Measurements from ENCODE around the gene CROCC2. TPM values are rescaled to one million over a fixed set of nuclear protein-coding genes. Genes with fewer than 3 reads are reported as not detected.

Gene CROCC2
- total RNA-seq, 1 donor from 2014 or later: 3.4 TPM

DNA sequence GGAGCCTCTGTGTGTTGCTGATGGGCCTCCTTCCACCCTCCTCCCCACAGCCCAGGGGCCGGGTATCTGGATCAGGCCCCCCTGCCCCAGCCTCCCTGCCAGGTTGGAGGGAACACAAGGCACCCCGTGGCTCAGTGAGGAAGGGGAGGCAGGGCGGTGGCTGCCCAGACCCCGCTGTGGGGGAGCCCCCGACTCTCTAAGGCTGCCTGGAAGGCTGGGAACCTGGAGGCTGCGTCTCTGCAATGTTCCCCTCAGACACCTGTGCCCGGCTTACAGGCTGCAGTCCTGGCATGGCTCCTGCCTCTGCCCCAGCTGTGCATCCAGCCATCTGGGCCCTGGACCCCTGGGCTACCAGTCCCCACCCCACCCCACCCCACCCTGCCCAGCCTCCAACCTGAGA lies 9.7 kb upstream of the CROCC2 start:
- Histone ChIP-seq H3K27ac (peak overlapping the region; percentile 58), H3K4me1 (peaks cover 24% of the 10 kb centered on the region), H3K36me3 (no peaks in the 10 kb centered on the region), H3K27me3 (ENCODE audit: low read depth) (no peaks in the 10 kb centered on the region), H3K4me3 (peak overlapping the region; percentile 21), H3K9me3 (no peaks in the 10 kb centered on the region)
- intact Hi-C loops (cut with DNase I): no loop called here
- ATAC-seq (peak in 1 of 2 donors; percentile 4), DNase-seq (no peak)
- TF ChIP-seq, protein P1, sequence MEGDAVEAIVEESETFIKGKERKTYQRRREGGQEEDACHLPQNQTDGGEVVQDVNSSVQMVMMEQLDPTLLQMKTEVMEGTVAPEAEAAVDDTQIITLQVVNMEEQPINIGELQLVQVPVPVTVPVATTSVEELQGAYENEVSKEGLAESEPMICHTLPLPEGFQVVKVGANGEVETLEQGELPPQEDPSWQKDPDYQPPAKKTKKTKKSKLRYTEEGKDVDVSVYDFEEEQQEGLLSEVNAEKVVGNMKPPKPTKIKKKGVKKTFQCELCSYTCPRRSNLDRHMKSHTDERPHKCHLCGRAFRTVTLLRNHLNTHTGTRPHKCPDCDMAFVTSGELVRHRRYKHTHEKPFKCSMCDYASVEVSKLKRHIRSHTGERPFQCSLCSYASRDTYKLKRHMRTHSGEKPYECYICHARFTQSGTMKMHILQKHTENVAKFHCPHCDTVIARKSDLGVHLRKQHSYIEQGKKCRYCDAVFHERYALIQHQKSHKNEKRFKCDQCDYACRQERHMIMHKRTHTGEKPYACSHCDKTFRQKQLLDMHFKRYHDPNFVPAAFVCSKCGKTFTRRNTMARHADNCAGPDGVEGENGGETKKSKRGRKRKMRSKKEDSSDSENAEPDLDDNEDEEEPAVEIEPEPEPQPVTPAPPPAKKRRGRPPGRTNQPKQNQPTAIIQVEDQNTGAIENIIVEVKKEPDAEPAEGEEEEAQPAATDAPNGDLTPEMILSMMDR (IDR thresholded peaks at IDR 0.05): no peak

DNA sequence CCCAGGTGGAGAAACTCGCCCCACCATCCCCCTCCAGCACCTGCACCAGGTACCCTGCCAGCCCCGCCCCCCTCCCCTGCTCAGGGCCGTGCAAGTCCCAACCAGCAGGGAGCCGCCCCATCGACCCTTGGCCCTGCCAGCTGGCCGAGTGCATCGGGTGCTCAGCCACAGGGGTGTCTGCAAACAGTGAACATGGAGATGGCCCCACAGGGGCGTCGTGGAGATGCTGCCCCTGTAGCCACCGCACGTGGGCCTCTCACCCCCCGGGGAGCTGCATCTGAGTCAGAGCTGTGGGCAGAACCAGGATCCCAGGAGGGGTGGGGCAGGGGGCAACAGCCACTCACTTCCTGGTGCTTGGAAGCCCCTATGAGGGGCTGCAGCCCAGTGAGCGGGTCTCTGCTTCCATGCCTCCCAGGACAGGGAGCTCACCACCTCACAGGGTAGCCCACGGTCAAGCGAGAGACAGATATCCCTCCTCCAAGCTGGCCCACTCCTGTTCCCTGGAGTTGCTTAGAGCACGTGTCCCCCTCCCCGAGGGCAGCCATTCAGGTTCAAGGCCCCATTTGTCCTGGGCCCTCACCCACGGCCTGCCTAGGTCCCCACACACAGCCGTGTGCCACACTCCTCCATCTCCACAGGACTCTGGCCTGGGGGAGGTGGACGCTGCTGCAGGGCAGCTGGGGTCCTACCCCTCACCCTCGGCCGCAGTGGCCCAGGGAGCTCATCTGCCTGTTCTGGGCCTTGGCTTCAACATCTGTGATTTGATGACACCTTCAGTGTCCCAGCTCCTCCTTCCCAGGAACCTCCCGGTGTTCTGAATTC lies 9.1 kb upstream of the CROCC2 start:
- Histone ChIP-seq H3K9me3 (no peaks in the 10 kb centered on the region), H3K36me3 (no peaks in the 10 kb centered on the region), H3K4me3 (no peak overlapping the region), H3K27ac (peak overlapping the region; percentile 58), H3K27me3 (ENCODE audit: low read depth) (no peaks in the 10 kb centered on the region), H3K4me1 (peaks cover 24% of the 10 kb centered on the region)
- DNase-seq: no peak
- ATAC-seq: peak; percentile 35 to 36
- intact Hi-C loops (cut with DNase I): no loop called here
- TF ChIP-seq, protein P1 (IDR thresholded peaks at IDR 0.05): no peak

DNA sequence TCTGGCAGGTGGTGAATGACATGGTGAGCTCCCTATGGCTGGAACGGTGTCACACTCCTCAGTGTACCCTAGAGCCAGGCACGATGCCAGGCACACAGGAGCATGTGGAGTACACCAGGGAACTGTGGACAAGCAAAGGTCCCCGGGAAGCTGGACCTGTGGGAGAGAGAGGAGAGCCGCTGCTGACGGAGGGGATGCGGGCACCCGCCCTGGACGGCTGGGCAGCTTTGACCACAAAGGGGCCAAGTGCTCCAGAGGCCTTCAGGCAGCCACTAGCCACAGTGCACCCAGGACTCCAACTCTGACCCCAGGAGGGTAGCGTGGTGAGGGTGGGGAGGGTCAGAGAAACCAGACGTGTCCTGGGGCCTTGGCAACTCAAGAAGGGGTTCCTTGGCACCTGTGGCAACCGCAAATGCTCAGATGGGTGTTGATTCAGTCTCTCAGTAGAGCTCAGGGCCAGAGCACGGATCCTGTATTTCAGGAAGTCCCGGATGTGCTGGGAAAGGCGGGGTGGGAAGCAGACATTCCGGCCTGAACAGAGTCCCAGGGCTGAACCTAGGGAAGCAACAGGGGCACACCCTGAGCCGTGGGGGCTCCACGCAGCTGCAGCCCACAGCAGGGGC lies 7.9 kb upstream of the CROCC2 start:
- no peak for DNase-seq
- peak; percentile 21 to 28 for ATAC-seq
- H3K27ac ChIP-seq: peak overlapping the region; percentile 78

DNA sequence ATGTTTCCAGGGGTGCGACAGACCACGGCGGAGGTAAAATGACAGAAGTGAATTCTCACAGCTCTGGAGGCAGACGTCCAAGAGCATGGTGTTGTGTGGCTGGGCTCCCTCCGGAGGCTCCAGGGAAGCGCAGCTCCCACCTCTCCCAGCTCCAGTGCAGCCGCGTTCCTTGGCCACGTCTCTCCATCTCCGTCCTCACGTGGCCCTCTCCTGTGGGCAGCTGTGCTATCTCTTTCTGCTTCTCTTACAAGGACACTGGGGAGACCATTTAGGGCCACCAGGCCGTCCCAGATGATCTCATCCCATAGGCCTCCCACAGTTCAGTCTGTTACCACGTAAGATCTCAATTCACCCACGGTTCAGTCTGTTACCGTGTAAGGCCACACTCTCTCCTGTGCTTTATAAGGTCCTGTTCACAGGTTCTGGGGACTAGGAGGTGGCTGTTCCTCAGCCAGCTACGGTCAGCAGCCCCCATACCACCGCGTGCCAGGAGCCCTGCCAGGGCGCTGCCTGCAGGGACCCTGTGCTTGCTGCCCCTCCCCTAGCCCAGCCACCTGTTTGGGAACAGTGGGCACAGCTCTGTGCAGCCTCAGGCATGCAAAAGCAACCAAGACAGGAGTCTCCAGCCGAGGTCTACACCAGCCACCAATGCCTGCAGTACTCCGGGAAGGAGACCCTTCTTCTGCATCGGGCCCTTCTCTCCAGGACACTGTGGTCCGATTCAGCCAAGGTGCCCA lies 7.2 kb upstream of the CROCC2 start:
- no peak overlapping the region for H3K4me3 ChIP-seq
- ATAC-seq (no peak), DNase-seq (peak; percentile 28)
- no peaks in the 10 kb centered on the region for H3K9me3 ChIP-seq
- H3K27ac ChIP-seq: peak overlapping the region; percentile 78
- H3K4me1 ChIP-seq: peaks cover 24% of the 10 kb centered on the region
- no peaks in the 10 kb centered on the region for H3K36me3 ChIP-seq
- no peaks in the 10 kb centered on the region for H3K27me3 ChIP-seq (ENCODE audit: low read depth)
- intact Hi-C loops (cut with DNase I): no loop called here
- TF ChIP-seq, protein P1 (IDR thresholded peaks at IDR 0.05): no peak

More for the DNA sequence above, 7.9 kb upstream of the CROCC2 start:
- H3K27me3 ChIP-seq (ENCODE audit: low read depth): no peaks in the 10 kb centered on the region
- intact Hi-C loops (cut with DNase I): no loop called here
- H3K4me1 ChIP-seq: peaks cover 24% of the 10 kb centered on the region
- TF ChIP-seq, protein P1 (IDR thresholded peaks at IDR 0.05): no peak
- H3K9me3 ChIP-seq: no peaks in the 10 kb centered on the region
- H3K36me3 ChIP-seq: no peaks in the 10 kb centered on the region
- H3K4me3 ChIP-seq: no peak overlapping the region

DNA sequence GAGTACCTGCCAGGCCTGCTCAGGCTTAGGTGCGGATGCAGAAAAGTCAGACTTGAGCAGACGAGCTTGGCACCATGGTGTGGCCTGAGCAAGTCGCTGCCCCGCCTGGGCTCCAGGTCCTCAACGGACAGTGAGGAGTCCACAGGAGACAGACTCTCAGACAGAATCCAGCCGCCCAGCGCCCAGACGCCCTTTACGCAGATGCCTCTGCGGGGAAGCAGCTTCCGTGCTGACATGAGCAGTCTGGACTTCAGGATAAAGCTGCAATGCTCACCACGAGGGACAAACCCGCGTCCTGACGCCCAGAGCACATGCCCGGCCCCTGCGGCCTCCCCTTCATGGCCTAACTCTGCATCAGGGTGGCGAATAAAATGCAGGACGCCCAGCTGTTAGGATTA lies 6.7 kb upstream of the CROCC2 start:
- H3K27me3 ChIP-seq (ENCODE audit: low read depth): no peaks in the 10 kb centered on the region
- H3K27ac ChIP-seq: no peak overlapping the region
- TF ChIP-seq, protein P1 (IDR thresholded peaks at IDR 0.05): no peak
- H3K9me3 ChIP-seq: no peaks in the 10 kb centered on the region
- no peak overlapping the region for H3K4me3 ChIP-seq
- ATAC-seq (no peak), DNase-seq (peak; percentile 44)
- no peaks in the 10 kb centered on the region for H3K36me3 ChIP-seq
- intact Hi-C loops (cut with DNase I): no loop called here
- H3K4me1 ChIP-seq: peaks cover 24% of the 10 kb centered on the region

All from lower lobe of right lung (tissue), 2 donors.